Stimulated activated CD8-positive, alpha-beta memory T cell treated with anti-CD3 and anti-CD28 coated beads, Interleukin-15, amount 100 ng/mL, for 4 hours (primary cell): Measurements from ENCODE around the gene NSD1.
"Not testable (repeated sequence)": the region's sequence is repeated elsewhere in the genome, so short reads cannot be mapped to it uniquely, and the experiment has no call there.

ENCODE experiments used
- DNase-seq, 2 donors: peaks; one replicate each; pipeline ENCODE4 v3.0.0-alpha.2; 2020; ENCODE audit warnings: low read depth in 2 of 2

The NSD1 gene

DNA sequence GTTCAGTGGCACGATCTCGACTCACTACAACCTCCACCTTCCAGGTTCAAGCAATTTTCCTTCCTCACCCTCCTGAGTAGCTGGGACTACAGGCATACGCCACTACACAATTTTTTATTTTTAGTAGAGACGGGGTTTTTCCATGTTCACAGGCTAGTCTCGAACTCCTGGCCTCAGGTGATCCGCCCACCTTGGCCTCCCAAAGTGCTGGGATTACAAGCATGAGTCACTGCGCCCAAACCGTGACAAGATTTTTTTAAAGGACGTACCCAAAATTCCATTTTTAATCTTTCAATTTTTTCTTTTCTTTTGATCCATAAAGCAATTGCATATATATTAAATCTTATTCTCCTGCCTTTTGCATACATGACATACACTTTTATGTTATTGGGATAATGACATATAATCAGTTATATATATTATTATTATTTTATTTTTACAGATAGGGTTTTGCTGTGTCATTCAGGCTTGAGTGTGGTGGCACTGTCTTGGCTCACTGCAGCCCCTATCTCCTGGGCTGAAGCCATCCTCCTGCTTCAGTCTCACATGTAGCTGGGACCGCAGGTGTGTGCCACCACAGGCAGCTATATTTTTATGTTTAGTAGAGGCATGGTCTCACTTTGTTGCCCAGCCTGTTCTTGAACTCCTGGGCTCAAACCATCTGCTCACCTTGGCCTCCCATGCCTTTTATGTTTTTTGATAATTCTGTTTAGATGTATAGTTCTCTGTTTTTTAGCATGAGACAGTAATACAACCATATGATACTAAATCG, 98.1 kb downstream of the NSD1 start:
- no peak for DNase-seq

- DNase-seq: no peak
Measured at GRCh38 chr5:177232358-177232757, 98.8 kb downstream of the NSD1 start.

GRCh38 chr5:177232761-177233160, 99.2 kb downstream of the NSD1 start:
- no peak for DNase-seq

- no peak for DNase-seq
Measured at GRCh38 chr5:177233206-177233605, 99.6 kb downstream of the NSD1 start.

DNA sequence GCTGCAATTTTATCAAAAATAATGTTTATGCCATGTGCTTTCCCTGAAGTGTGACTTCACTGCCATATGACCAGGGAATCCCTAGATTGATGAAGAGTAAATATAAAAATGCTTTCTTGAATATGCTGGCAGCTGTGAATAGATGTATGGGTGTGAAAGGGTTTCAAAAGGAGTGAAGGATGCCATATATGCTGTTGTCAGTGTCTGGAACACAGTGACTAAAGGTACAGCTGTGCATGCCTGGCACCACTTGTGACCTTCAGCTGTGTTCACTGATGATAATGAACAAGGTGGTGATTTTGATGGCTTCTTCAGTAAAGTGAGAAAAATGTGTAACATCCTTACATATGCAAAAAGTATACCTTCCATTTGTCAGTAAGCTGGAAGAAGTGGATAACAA, 100.2 kb downstream of the NSD1 start:
- no peak for DNase-seq

- no peak for DNase-seq
Measured at GRCh38 chr5:177234841-177235240, 101.3 kb downstream of the NSD1 start.

DNA sequence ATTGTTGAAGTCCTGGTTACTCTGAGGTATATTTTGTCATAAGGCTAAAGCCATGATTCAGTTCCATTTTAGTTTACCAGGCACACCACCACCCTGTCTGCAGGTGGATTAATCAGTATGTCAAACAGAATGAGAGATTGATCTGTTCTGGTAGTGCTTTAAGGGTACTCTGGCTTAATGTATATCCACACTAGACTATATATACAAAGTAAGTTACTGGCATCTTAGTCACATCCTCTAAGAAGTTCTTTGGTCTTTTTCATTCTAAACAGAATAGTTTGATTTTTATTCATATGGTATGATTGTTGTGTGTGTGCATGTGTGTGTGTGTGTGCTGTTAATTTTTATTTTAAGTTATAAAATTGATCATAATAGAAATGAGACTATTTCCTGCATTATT, 108.2 kb downstream of the NSD1 start:
- DNase-seq: no peak

DNA sequence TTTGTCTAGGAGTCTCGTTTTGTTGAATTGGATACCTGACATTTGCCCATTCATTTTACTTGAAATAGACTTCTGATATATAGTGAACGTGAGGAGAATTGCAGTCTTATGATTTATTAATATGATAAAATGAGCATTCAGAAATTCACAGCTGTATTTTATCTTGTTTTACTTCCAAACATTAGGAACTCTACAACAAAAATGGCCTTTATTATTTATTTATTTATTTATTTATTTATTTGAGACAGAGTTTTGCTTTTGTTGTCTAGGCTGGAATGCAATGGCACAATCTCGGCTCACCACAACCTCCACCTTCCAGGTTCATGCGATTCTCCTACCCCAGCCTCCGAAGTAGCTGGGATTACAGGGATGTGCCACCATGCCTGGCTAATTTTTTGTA, 108.7 kb downstream of the NSD1 start:
- no peak for DNase-seq

DNA sequence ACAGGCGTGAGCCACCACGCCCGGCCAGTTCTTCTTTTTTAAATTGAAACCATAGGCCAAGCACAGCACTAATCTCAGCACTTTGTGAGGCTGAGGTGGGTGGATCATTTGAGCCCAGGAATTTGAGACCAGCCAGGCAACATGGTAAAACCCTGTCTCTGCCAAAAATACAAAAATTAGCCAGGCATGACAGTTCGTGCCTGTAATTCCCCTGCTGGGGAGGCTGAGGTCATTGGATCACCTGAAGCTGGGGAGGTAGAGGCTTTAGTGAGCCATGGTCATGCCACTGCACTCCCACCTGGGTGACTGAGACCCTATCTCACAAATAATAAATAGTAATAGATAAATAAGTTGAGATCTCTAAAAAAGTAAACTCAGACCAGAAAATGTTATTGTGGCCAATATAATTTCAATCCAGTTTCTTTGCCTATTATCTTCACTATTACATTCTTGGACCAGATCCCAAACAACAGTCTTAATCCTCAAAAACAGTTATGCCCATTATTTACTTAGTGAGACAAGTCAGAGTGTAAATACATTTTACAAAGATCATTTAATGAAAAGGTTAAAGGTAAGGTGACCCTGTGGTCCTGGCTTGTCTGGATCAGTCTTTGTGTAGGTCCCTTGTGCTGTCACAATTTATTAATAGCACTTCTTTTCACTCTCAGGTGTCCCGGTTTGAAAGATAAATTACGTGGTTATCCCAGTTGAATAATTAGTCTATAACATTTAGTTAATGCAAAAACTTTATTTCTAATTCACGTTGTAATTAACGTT, 116.4 kb downstream of the NSD1 start:
- DNase-seq: no peak

GRCh38 chr5:177253252-177253651, 119.7 kb downstream of the NSD1 start:
- DNase-seq: no peak

GRCh38 chr5:177256296-177256695, 122.7 kb downstream of the NSD1 start:
- DNase-seq: no peak

- not testable (repeated sequence) for DNase-seq
Measured at GRCh38 chr5:177258711-177259110, 125.1 kb downstream of the NSD1 start.

DNA sequence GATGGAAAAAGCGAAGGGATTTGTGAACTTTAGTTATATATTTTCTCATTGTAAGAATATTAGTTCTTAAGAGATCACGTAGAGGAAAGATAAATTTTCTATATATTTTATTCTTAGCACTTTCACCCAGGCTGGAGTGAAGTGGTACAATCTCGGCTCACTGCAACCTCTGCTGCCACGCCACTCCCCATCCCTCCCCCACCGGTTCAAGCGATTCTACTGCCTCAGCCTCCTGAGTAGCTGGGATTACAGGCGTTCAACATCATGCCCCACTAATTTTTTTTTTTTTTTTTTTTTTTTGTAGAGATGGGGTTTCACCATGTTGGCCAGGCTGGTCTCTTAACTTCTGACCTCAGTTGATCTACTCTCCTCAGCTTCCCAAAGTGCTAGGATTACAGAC, 127.4 kb downstream of the NSD1 start:
- DNase-seq: no peak

- DNase-seq: no peak
Measured at GRCh38 chr5:177261510-177261909, 127.9 kb downstream of the NSD1 start.

- no peak for DNase-seq
Measured at GRCh38 chr5:177264178-177264577, 130.6 kb downstream of the NSD1 start.

DNA sequence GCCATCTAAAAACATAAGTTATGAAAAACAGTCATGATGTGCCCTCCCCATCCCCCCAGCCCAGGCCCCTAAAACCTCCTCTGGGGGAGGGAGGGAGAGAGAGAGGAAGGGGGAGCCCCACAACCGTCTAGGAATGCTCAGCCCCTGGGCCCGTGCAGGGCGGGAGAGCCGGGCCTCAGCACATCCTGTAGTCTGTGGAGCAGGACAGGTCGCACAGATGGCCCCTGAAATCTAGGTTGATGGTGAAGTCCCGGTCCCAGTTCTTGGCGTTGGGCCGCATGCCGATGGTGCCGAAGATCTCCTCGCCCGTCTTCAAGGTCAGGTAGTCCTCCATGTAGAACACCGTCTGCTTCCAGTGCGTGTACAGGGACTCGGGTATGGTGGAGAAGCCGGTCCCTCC, 131.8 kb downstream of the NSD1 start:
- no peak for DNase-seq

DNA sequence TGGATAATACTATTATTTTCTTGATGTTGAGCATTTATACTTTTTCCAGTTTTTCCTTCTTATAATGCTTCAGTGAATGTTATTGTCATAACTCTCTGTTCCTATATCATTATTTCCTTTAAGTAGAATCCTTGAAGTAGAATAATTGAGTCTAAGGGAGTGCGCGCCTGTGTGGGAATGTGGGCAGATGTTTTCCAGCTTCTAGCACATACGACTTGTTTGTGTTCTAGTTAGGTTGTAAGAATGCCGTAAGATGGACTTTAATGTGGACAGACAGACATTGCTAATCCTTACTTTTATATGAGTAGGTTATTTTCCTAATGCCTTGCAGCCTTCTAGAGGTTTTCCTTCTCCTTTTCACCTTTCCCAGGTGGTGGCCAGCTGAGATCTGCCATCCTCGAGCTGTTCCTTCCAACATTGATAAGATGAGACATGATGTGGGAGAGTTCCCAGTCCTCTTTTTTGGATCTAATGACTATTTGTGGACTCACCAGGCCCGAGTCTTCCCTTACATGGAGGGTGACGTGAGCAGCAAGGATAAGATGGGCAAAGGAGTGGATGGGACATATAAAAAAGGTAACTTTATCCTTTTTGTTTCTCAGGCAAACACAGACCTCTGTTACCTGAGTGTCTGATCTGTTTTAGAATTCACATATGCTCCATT, 135.8 kb downstream of the NSD1 start:
- no peak for DNase-seq

DNA sequence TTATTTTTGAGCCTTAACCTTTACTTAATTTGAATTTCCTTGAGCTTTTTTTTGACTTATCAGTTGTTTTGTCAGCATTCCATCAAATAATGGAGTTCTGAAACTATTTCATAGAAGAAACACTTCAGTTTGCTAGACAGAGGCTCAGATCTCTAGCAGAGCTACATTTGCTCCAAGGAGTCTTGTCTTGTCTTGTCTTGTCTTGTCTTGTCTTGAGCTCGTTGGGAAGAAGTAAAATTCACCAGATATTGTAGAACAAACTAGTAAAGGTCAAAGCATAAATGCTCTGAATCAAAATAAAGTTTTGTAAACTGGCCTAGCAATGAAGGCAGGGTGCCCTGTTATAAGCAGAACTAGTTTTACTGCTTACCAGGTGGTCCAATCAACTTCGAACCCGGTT, 136.4 kb downstream of the NSD1 start:
- DNase-seq: no peak

GRCh38 chr5:177270653-177271052, 137.1 kb downstream of the NSD1 start:
- no peak for DNase-seq

GRCh38 chr5:177271113-177271512, 137.5 kb downstream of the NSD1 start:
- DNase-seq: no peak

DNA sequence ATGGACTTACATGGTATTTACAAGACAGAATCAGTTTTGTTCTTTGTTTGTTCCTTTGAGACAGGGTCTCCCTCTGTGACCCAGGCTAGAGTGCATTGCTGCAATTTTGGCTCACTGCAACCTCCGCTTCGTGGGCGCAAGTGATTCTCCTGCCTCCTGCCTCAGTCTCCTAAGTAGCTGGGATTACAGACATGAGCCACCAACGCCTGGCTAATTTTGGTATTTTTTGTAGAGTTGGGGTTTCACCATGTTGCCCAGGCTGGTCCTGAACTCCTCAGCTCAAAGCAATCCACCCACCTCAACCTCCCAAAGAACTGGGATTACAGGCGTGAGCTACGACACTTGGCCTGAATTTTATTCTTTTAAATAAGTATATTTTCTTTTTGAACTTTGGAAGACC, 142.3 kb downstream of the NSD1 start:
- DNase-seq: no peak

DNA sequence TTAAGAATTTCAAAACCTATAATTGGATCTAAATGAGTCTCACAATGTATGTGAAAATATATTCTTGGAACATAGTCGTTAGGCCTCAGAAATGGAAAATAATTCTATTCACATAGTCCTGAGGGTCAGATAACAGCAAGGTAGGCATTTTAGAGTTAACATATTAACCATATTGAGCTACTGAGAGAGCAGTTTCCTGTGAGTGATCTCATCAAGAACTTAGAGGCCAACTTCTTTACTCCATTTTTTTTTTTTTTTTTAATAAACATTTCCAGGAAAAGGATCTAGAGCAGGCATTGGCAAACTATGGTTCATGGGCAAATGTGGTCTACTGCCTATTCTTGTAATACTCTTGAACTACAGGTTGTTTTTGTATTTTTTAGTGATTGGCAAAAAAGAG, 143.3 kb downstream of the NSD1 start:
- DNase-seq: no peak

GRCh38 chr5:177288191-177288590, 154.6 kb downstream of the NSD1 start:
- no peak for DNase-seq
